ENCODE measurements around the gene YIPF5. TPM values are rescaled to one million over a fixed set of nuclear protein-coding genes. Genes with fewer than 3 reads are reported as not detected.

YIPF5 gene
- total RNA-seq, 1 donor from 2014 or later, result 65.3 TPM

DNA sequence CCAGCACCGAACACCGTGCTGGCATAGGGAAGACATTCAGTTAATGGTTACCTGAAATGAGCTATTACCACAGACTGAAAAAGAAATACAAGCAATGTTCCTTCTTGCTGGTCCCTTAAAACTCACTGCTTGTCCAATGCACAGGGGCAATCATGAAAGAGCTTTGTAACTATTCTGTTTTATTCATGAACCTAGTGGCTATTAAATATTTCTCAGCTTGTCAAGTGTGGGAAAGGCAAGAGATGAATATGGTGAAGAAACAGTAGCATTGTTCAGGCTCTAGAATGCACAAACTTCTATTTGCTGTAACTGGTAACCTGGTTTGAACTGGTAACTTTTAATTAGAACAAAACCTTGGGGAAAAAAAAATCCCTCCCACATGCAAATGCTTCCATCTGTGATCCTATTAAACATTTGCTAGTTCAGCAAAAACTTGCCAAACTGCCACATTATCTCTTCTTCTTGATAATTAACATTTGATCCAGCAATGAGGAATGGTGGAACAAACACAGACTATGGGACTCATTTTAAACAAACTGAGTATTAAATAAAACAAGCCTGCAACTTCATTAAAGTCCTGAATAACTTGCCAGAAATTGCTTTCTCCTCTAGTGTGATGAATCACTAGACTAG, 36.1 kb downstream of the YIPF5 start:
- peaks cover 17% of the 10 kb centered on the region for H3K4me1 Mint-ChIP-seq (ENCODE audit: unreplicated experiment)
- no peaks in the 10 kb centered on the region for H3K27me3 Mint-ChIP-seq
- TF ChIP-seq, protein P1, sequence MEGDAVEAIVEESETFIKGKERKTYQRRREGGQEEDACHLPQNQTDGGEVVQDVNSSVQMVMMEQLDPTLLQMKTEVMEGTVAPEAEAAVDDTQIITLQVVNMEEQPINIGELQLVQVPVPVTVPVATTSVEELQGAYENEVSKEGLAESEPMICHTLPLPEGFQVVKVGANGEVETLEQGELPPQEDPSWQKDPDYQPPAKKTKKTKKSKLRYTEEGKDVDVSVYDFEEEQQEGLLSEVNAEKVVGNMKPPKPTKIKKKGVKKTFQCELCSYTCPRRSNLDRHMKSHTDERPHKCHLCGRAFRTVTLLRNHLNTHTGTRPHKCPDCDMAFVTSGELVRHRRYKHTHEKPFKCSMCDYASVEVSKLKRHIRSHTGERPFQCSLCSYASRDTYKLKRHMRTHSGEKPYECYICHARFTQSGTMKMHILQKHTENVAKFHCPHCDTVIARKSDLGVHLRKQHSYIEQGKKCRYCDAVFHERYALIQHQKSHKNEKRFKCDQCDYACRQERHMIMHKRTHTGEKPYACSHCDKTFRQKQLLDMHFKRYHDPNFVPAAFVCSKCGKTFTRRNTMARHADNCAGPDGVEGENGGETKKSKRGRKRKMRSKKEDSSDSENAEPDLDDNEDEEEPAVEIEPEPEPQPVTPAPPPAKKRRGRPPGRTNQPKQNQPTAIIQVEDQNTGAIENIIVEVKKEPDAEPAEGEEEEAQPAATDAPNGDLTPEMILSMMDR (conservative IDR thresholded peaks at IDR 0.05), result no peak
- no peaks in the 10 kb centered on the region for H3K36me3 Mint-ChIP-seq
- H3K9me3 Mint-ChIP-seq, result peaks cover 4% of the 10 kb centered on the region
- H3K4me3 Mint-ChIP-seq, result no peak overlapping the region
- no peak for DNase-seq (ENCODE audit: extremely low spot score, unreplicated experiment)
- H3K27ac Mint-ChIP-seq, result no peak overlapping the region

DNA sequence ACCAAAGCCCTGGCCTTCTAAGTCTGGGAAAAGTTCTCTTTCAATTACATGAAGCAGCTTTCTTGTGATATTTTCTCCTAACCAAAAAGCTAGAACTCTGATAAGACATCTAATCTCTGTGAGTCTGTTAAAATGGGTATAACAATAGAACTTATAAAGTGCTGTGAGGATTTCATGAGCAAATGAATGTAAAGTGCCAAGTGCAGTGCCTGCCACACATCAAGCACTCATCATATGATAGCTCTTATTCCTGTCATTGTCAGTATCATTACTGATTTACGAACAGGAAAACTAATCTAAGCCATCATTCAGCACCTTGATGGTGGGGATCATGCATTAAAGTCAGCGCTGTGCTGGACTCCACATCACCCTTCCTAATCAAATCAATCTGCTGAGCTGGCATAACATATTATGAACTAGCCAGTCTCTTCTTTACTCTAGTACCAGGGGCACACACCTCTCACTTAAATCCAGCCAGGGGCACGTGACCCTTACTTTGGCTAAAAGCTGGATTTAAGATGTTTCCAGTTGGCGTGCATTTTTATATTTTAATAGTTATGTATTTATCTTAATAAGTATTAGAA, 37.3 kb downstream of the YIPF5 start:
- H3K9me3 Mint-ChIP-seq, result peaks cover 4% of the 10 kb centered on the region
- H3K36me3 Mint-ChIP-seq, result no peaks in the 10 kb centered on the region
- no peaks in the 10 kb centered on the region for H3K27me3 Mint-ChIP-seq
- no peak for DNase-seq (ENCODE audit: extremely low spot score, unreplicated experiment)
- no peak overlapping the region for H3K27ac Mint-ChIP-seq
- TF ChIP-seq, protein P1 (conservative IDR thresholded peaks at IDR 0.05), result no peak
- no peak overlapping the region for H3K4me3 Mint-ChIP-seq
- H3K4me1 Mint-ChIP-seq (ENCODE audit: unreplicated experiment), result peaks cover 8% of the 10 kb centered on the region

DNA sequence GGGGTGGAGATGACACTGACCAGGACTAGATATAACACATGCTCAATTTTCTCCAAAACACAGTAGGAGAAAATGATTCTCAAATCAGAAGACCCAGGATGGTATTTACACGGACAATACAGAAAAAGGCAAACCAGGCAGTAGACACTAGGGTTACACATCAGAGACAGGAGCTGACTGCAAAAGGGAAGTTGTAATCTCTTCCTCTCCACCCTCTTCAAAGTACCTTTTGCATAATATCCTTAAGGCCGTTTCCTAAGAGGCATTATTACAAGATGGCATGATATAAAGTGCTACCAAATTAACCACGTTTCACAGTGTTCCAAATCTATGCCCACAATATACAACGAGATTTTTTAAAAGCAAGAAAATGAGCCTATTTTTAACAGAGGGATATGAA, 39.2 kb downstream of the YIPF5 start:
- no peak overlapping the region for H3K27ac Mint-ChIP-seq
- H3K36me3 Mint-ChIP-seq, result no peaks in the 10 kb centered on the region
- no peak overlapping the region for H3K4me3 Mint-ChIP-seq
- TF ChIP-seq, protein P1 (conservative IDR thresholded peaks at IDR 0.05), result no peak
- DNase-seq (ENCODE audit: extremely low spot score, unreplicated experiment), result no peak
- H3K27me3 Mint-ChIP-seq, result no peaks in the 10 kb centered on the region
- H3K9me3 Mint-ChIP-seq, result peaks cover 4% of the 10 kb centered on the region
- peaks cover 8% of the 10 kb centered on the region for H3K4me1 Mint-ChIP-seq (ENCODE audit: unreplicated experiment)

DNA sequence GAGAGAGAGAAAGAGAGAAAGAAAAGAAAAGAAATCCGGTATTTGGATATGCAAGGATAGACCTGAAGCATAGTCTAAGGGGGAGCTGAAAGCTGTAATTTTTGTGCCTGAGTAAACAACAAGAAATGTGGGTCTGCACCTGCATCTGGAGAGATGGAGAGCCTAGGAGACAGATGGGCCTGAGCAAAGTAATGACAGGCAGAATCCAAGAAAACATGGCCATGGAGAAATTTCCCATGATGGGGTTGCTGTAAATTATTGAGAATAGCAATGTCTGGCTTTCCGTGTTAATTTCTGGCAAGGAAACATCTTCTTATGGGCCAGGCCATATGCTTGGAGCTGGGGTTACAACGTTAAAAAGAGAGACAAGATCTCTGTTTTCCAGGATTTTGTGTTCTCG, 40.2 kb downstream of the YIPF5 start:
- peaks cover 11% of the 10 kb centered on the region for H3K4me1 Mint-ChIP-seq (ENCODE audit: unreplicated experiment)
- TF ChIP-seq, protein P1 (conservative IDR thresholded peaks at IDR 0.05), result no peak
- no peak for DNase-seq (ENCODE audit: extremely low spot score, unreplicated experiment)
- no peak overlapping the region for H3K4me3 Mint-ChIP-seq
- no peaks in the 10 kb centered on the region for H3K36me3 Mint-ChIP-seq
- no peak overlapping the region for H3K27ac Mint-ChIP-seq
- peaks cover 4% of the 10 kb centered on the region for H3K9me3 Mint-ChIP-seq
- H3K27me3 Mint-ChIP-seq, result no peaks in the 10 kb centered on the region

DNA sequence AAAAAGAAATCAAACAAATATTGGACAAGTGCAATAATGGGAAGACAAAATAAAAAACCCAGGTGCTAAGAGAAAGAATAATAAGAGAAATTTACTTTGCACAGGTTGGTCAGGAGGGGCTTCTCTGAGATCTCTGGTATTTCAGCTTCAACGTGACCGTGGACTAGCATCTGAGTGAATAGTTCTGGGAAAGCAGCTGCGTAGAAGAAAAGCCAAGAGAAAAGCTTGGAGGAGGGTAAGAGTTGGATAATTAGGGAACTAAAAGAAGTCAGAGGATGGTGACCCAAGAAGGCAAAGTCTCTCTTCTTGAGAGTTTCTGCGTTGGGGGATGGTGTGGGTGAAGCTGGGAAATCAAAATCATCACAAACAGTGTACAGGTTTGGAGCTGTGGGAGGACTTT, 41.6 kb downstream of the YIPF5 start:
- peaks cover under 1% of the 10 kb centered on the region for H3K9me3 Mint-ChIP-seq
- TF ChIP-seq, protein P1 (conservative IDR thresholded peaks at IDR 0.05), result no peak
- no peaks in the 10 kb centered on the region for H3K36me3 Mint-ChIP-seq
- H3K4me1 Mint-ChIP-seq (ENCODE audit: unreplicated experiment), result peaks cover 9% of the 10 kb centered on the region
- H3K4me3 Mint-ChIP-seq, result no peak overlapping the region
- no peak overlapping the region for H3K27ac Mint-ChIP-seq
- DNase-seq (ENCODE audit: extremely low spot score, unreplicated experiment), result no peak
- no peaks in the 10 kb centered on the region for H3K27me3 Mint-ChIP-seq
